IPS-18c (cell line): ENCODE results near the gene OR52K1.
"Not testable (repeated sequence)": the region's sequence is repeated elsewhere in the genome, so short reads cannot be mapped to it uniquely, and the experiment has no call there.

ENCODE experiments used
- H3K4me3 ChIP-seq: 2 replicates; pipeline ENCODE4 v1.7.0; 2013; ENCODE audit warnings: low read depth, mild to moderate bottlenecking, low read length, moderate library complexity; ENCODE audit not compliant: insufficient read depth
- H3K9me3 ChIP-seq: one replicate; pipeline ENCODE4 v1.6.1; 2013; ENCODE audit warnings: mild to moderate bottlenecking, low read length, moderate library complexity; ENCODE audit not compliant: control insufficient read depth, insufficient read depth

Gene OR52K1

DNA sequence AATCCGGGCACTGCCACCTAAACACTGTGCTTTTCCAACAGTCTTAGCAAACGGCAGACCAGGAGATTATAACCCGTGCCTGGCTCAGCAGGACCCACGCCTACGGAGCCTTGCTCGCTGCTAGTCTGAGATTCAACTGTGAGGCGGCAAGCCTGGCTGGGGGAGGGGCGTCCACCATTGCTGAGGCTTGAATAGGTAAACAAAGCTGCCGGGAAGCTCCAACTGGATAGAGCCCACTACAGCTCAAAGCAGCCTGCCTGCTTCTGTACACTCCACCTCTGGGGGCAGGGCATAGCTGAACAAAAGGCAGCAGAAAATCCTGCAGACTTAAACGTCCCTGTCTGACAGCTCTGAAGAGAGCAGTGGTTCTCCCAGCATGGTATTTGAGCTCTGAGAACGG lies 49.2 kb downstream of the OR52K1 start:
- H3K9me3 ChIP-seq, H3K4me3 ChIP-seq: not testable (repeated sequence)

DNA sequence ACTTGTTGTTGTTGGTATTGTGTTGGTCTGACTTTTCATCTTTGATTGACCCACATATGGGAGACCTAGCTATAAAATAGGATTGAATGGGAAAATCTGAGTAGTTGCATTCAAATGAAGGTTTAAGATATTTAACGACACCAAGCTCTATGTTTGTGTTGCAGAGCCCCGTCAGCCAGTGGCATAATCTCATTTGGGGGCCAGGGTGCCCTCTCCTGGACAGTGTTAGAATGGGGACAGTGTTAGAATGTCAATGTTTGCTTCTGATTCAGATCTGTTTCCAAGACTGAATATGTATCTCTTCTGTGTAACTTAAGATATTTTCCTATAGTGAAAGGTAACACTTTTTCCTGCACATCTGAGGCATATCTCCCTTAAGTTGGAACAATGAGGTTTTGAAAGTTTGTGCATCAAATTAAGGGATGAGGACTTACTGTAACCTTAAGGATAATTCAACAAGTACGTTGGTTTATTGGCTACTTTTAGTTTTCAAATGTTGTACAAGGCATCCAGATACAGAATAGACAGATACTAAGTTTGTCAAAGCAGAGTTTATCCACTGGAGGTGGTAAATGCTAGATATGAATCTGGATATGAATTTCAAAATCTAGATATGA lies 57.3 kb downstream of the OR52K1 start:
- Histone ChIP-seq H3K9me3 (no peaks in the 10 kb centered on the region), H3K4me3 (no peak overlapping the region)

DNA sequence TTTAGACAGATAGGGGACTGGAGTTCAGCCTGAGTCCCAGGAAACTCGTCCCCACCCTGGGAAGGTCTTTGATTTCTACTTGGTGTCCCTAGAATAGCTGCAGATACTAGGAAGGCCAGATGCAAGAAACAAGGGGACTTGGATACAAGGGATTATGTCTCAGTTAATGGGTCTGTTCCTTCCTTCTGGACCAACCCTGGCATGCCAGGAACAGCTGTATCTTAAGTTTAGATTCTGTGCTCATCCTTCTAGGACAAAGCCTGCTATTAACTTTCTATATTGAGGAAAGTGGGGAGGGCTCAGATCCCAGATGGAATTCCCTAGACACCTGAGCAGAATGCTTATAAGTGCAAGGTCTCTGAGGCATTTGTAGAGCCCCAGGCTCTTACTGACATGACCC lies 58.6 kb downstream of the OR52K1 start:
- no peak overlapping the region for H3K4me3 ChIP-seq
- no peaks in the 10 kb centered on the region for H3K9me3 ChIP-seq
